Lower lobe of right lung (tissue), 2 donors: Measurements from ENCODE around the gene NSUN6. TPM values are rescaled to one million over a fixed set of nuclear protein-coding genes. Genes with fewer than 3 reads are reported as not detected.

Source experiments
- ATAC-seq, 2 donors: fragments of 200-7000 bp; cut with Tn5 transposase; one replicate each; pipeline ENCODE4 v1.9.1; 2020 to 2022; ENCODE audit warnings: mild to moderate bottlenecking in 2 of 2, moderate library complexity in 2 of 2
- DNase-seq: peaks from one replicate; pipeline ENCODE4 v3.0.0-alpha.2; 2020
- H3K27ac ChIP-seq: fragments of 200-600 bp; one replicate; pipeline ENCODE4 v1.8.0; 2022
- H3K27me3 ChIP-seq: fragments of 200-600 bp; one replicate; pipeline ENCODE4 v1.8.0; 2022; ENCODE audit warnings: low read depth
- H3K36me3 ChIP-seq: fragments of 200-600 bp; one replicate; pipeline ENCODE4 v1.8.0; 2022; ENCODE audit warnings: mild to moderate bottlenecking
- H3K4me1 ChIP-seq: fragments of 200-600 bp; one replicate; pipeline ENCODE4 v1.8.0; 2022
- H3K4me3 ChIP-seq: fragments of 200-600 bp; one replicate; pipeline ENCODE4 v1.8.0; 2022; ENCODE audit warnings: mild to moderate bottlenecking
- H3K9me3 ChIP-seq: fragments of 200-600 bp; one replicate; pipeline ENCODE4 v1.8.0; 2022
- CTCF ChIP-seq: fragments of 200-600 bp; IDR thresholded peaks from one replicate; pipeline ENCODE4 v1.8.0; 2022; ENCODE audit warnings: antibody characterized with exemption, mild to moderate bottlenecking
- intact Hi-C: fragments of 100-400 bp; cut with DNase I; formaldehyde crosslinking; loops from one replicate; pipeline ENCODE4 v1.11.0; 2022
- total RNA-seq: library from RNA; stranded (reverse); fragmentation: NEBNext Ultra II Directional; extraction: Animal tissue kit (Norgen Biotek cat#: 25700); gene quantifications from one replicate; pipeline ENCODE4 v1.2.1, GENCODE V29; 2021
- donor health status: DM: no; HTN: yes; CAD: no; lungs with severe emphysema.

Gene NSUN6
- total RNA-seq, 1 donor from 2014 or later, result 13.1 TPM

- H3K4me3 ChIP-seq, result no peak overlapping the region
- ATAC-seq (no peak), DNase-seq (no peak)
- H3K9me3 ChIP-seq, result no peaks in the 10 kb centered on the region
- no peak overlapping the region for H3K27ac ChIP-seq
- H3K4me1 ChIP-seq, result no peaks in the 10 kb centered on the region
- no peak for TF ChIP-seq CTCF
- H3K36me3 ChIP-seq, result no peaks in the 10 kb centered on the region
- H3K27me3 ChIP-seq, result no peaks in the 10 kb centered on the region
- intact Hi-C loops, result no loop called here
These were observed 35.8 kb upstream of the NSUN6 start for GRCh38 chr10:18687195-18687594.

- intact Hi-C loops, result no loop called here
- Histone ChIP-seq H3K4me3 (no peak overlapping the region), H3K36me3 (no peaks in the 10 kb centered on the region), H3K27me3 (no peaks in the 10 kb centered on the region), H3K27ac (no peak overlapping the region), H3K9me3 (no peaks in the 10 kb centered on the region), H3K4me1 (no peaks in the 10 kb centered on the region)
- no peak for TF ChIP-seq CTCF
- no peak for DNase-seq
- ATAC-seq, result no peak
These were observed 34.2 kb upstream of the NSUN6 start for GRCh38 chr10:18685555-18685954.

- DNase-seq (no peak), ATAC-seq (no peak)
- Histone ChIP-seq H3K9me3 (no peaks in the 10 kb centered on the region), H3K27me3 (no peaks in the 10 kb centered on the region), H3K4me3 (no peak overlapping the region), H3K4me1 (no peaks in the 10 kb centered on the region), H3K36me3 (no peaks in the 10 kb centered on the region), H3K27ac (no peak overlapping the region)
- no peak for TF ChIP-seq CTCF
- intact Hi-C loops, result no loop called here
These were observed 33.6 kb upstream of the NSUN6 start for GRCh38 chr10:18684953-18685352.

GRCh38 chr10:18684416-18684815, 33.0 kb upstream of the NSUN6 start:
- Histone ChIP-seq H3K9me3 (no peaks in the 10 kb centered on the region), H3K27ac (no peak overlapping the region), H3K4me1 (no peaks in the 10 kb centered on the region), H3K36me3 (no peaks in the 10 kb centered on the region), H3K4me3 (no peak overlapping the region), H3K27me3 (no peaks in the 10 kb centered on the region)
- ATAC-seq (no peak), DNase-seq (no peak)
- intact Hi-C loops, result no loop called here
- TF ChIP-seq CTCF, result no peak

- no peaks in the 10 kb centered on the region for H3K36me3 ChIP-seq
- ATAC-seq (no peak), DNase-seq (no peak)
- no peak overlapping the region for H3K27ac ChIP-seq
- no peaks in the 10 kb centered on the region for H3K27me3 ChIP-seq
- no peak for TF ChIP-seq CTCF
- intact Hi-C loops, result no loop called here
- H3K4me1 ChIP-seq, result no peaks in the 10 kb centered on the region
- no peaks in the 10 kb centered on the region for H3K9me3 ChIP-seq
- no peak overlapping the region for H3K4me3 ChIP-seq
These were observed 32.0 kb upstream of the NSUN6 start for GRCh38 chr10:18683427-18683826.

GRCh38 chr10:18681971-18682411, 30.6 kb upstream of the NSUN6 start:
- ATAC-seq (peak; percentile 73 to 87), DNase-seq (no peak)
- no peaks in the 10 kb centered on the region for H3K4me1 ChIP-seq
- TF ChIP-seq CTCF, result no peak
- intact Hi-C loops, result no loop called here
- no peaks in the 10 kb centered on the region for H3K27me3 ChIP-seq
- H3K9me3 ChIP-seq, result no peaks in the 10 kb centered on the region
- no peak overlapping the region for H3K4me3 ChIP-seq
- H3K36me3 ChIP-seq, result no peaks in the 10 kb centered on the region
- no peak overlapping the region for H3K27ac ChIP-seq
